Endothelial cell of umbilical vein (primary cell): Measurements from ENCODE around the gene F2RL3. TPM values are rescaled to one million over a fixed set of nuclear protein-coding genes. Genes with fewer than 3 reads are reported as not detected.

Source experiments
- BruUV-seq: library from RNA; stranded (reverse); fragments of 400-500 nt; replicated peaks from 2 replicates; lab custom pipeline; 2021; lab: Mats Ljungman, UMichigan
- CTCF ChIA-PET: fragments of 300-600, 350-600 bp; sonication (Branson Sonifier 250); formaldehyde crosslinking; loops from one replicate; lab custom pipeline; 2021; ENCODE audit warnings: antibody characterized with exemption, inconsistent platforms; lab: Charles Lee
- POLR2A ChIA-PET: fragments of 300-600, 350-600 bp; sonication (Branson Sonifier 250); formaldehyde crosslinking; loops from one replicate; lab custom pipeline; 2021; ENCODE audit warnings: antibody characterized with exemption, inconsistent platforms; lab: Charles Lee
- DNase-seq: peaks from one replicate; pipeline ENCODE4 v3.0.0-alpha.2; 2011; ENCODE audit warnings: low read depth, low spot score
- FAIRE-seq: peaks from 2 replicates; lab custom pipeline; 2011; peaks lifted over from hg19 to GRCh38; lab: Jason Lieb, UNC
- H2AFZ ChIP-seq: 2 replicates; pipeline ENCODE4 v1.6.0; 2012; ENCODE audit warnings: low read depth, low read length, control low read depth, inconsistent platforms
- H3K27ac ChIP-seq: 2 replicates; pipeline ENCODE4 v1.5.1; 2011; ENCODE audit warnings: low read depth, mild to moderate bottlenecking, control low read depth, low read length, moderate library complexity; ENCODE audit not compliant: insufficient read depth
- H3K27me3 ChIP-seq, 2 experiments: 2 replicates each; pipeline versions ENCODE4 v1.6.0 to v1.6.1; 2011; ENCODE audit warnings: low read length in 2 of 2, mixed read lengths in 1 of 2; ENCODE audit not compliant: control insufficient read depth in 2 of 2, insufficient read depth in 2 of 2
- H3K36me3 ChIP-seq, 2 experiments: 2 replicates in 1 of 2; 3 replicates in 1 of 2; pipeline ENCODE4 v1.5.1; 2011; ENCODE audit warnings: low read length in 2 of 2, mild to moderate bottlenecking in 1 of 2, moderate library complexity in 1 of 2; ENCODE audit not compliant: control insufficient read depth in 2 of 2, insufficient read depth in 2 of 2; ENCODE audit errors: extremely low read depth in 1 of 2
- H3K4me1 ChIP-seq: 3 replicates; pipeline ENCODE4 v1.5.1; 2011; ENCODE audit warnings: mild to moderate bottlenecking, low read length; ENCODE audit not compliant: control insufficient read depth, insufficient read depth; ENCODE audit errors: extremely low read depth
- H3K4me2 ChIP-seq: 2 replicates; pipeline ENCODE4 v1.6.1; 2011; ENCODE audit warnings: low read length, control low read depth, mixed read lengths; ENCODE audit not compliant: insufficient read depth
- H3K4me3 ChIP-seq, 3 experiments: fragments of 200-600 bp in 1 of 3; sonication (generic), shearing (Covaris generic) in 1 of 3; replicated peaks in 1 of 3; 2 replicates each; pipeline ENCODE4 v1.5.1; 2011 to 2016; ENCODE audit warnings: control low read depth in 3 of 3, low read length in 3 of 3, mild to moderate bottlenecking in 2 of 3, inconsistent platforms in 1 of 3, low read depth in 1 of 3, moderate library complexity in 1 of 3; ENCODE audit not compliant: insufficient read depth in 1 of 3
- H3K79me2 ChIP-seq: 2 replicates; pipeline ENCODE4 v1.6.0; 2012; ENCODE audit warnings: low read length, inconsistent platforms; ENCODE audit not compliant: control insufficient read depth, insufficient read depth
- H3K9ac ChIP-seq: replicated peaks from 2 replicates; pipeline ENCODE3; 2011; ENCODE audit warnings: low read length, control low read depth; ENCODE audit not compliant: insufficient read depth; ENCODE audit errors: extremely low read depth
- H3K9me1 ChIP-seq: replicated peaks from 3 replicates; pipeline ENCODE4 v1.6.0; 2011; ENCODE audit warnings: mild to moderate bottlenecking, low read length; ENCODE audit not compliant: control insufficient read depth, insufficient read depth; ENCODE audit errors: extremely low read depth
- H3K9me3 ChIP-seq: replicated peaks from 2 replicates; pipeline ENCODE4 v1.5.1; 2012; ENCODE audit warnings: low read length, inconsistent platforms; ENCODE audit not compliant: control insufficient read depth, insufficient read depth
- H4K20me1 ChIP-seq: replicated peaks from 2 replicates; pipeline ENCODE3; 2011; ENCODE audit warnings: mild to moderate bottlenecking, low read length; ENCODE audit not compliant: control insufficient read depth, insufficient read depth; ENCODE audit errors: extremely low read depth
- CTCF ChIP-seq, 2 donors: IDR thresholded peaks; 1 replicate in 1 of 2; 2 replicates in 1 of 2; pipeline ENCODE4 v1.5.1; 2011; ENCODE audit warnings: low read length in 2 of 2, mild to moderate bottlenecking in 2 of 2, moderate library complexity in 2 of 2, control low read depth in 1 of 2, inconsistent platforms in 1 of 2, low read depth in 1 of 2; ENCODE audit not compliant: insufficient read depth in 1 of 2; ENCODE audit errors: extremely low read depth in 1 of 2
- GATA2 ChIP-seq: IDR thresholded peaks from 2 replicates; pipeline ENCODE4 v1.7.0; 2011; ENCODE audit warnings: low read depth, mild to moderate bottlenecking, moderate library complexity, mixed read lengths, low read length; ENCODE audit not compliant: insufficient read length, insufficient read depth
- JUN ChIP-seq: IDR thresholded peaks from 2 replicates; pipeline ENCODE4 v1.6.1; 2011; ENCODE audit warnings: borderline replicate concordance, low read depth; ENCODE audit not compliant: insufficient read length, insufficient read depth
- dilution Hi-C: fragments of 300-500 bp; cut with MboI; formaldehyde crosslinking; loops from one replicate; pipeline ENCODE4 v1.15.0; 2019; ENCODE audit warnings: low sequenced_read_pairs; ENCODE audit not compliant: extremely low pct_ligation_motif_present
- intact Hi-C: fragments of 100-400 bp; cut with micrococcal nuclease; formaldehyde crosslinking; loops from one replicate; pipeline ENCODE4 v1.10.0; 2022
- polyA plus RNA-seq, 4 experiments: library from polyadenylated mRNA; depleted of rRNA in 3 of 4; stranded (reverse) in 3 of 4; unstranded in 1 of 4; fragments of >200 nt; gene quantifications; 2 replicates each; pipeline versions ENCODE4 v1.2.1 to v1.2.3, GENCODE V29; 2011 to 2012; ENCODE audit warnings: missing spikeins in 1 of 4
- total RNA-seq: library from RNA; stranded (reverse); gene quantifications from 2 replicates; pipeline ENCODE4 v1.2.3, GENCODE V29; 2021

The F2RL3 gene
- total and polyA plus RNA-seq, 2 donors (not counting 3 experiments of a cell fraction or from before 2014, with no cell fraction given), result 1.2 to 1.7 TPM

- DNase-seq, result no peak
Measured at GRCh38 chr19:16889883-16890460, 1.2 kb downstream of the F2RL3 start.

More at GRCh38 chr19:16889883-16890460, 1.2 kb downstream of the F2RL3 start:
- ChIA-PET POLR2A (no interaction called here), CTCF (no interaction called here)
- Histone ChIP-seq H3K9me3 (no peaks in the 10 kb centered on the region), H3K9ac (no peak overlapping the region), H3K4me2 (no peak overlapping the region), H3K79me2 (no peaks in the 10 kb centered on the region), H3K36me3 (no peaks in the 10 kb centered on the region), H3K4me1 (peaks cover 14% of the 10 kb centered on the region), H3K9me1 (no peaks in the 10 kb centered on the region), H3K27ac (no peak overlapping the region), H3K4me3 (no peak overlapping the region), H4K20me1 (no peaks in the 10 kb centered on the region), H2AFZ (no peak overlapping the region), H3K27me3 (no peaks in the 10 kb centered on the region)
- no peak for FAIRE-seq
- TF ChIP-seq GATA2 (no peak), JUN (no peak), CTCF (IDR thresholded peaks at IDR 0.05; ENCODE audit: extremely low read depth in 1 of 2, insufficient read depth in 1 of 2, low read depth in 1 of 2, low read length in 2 of 2) (no peak)
- BruUV-seq, result no TSS peak
- intact Hi-C loops, result loop anchor here (5.0 kb wide), 1 partner anchor 38 kb away; no protein-coding TSS in a partner anchor
- dilution Hi-C loops, result no loop called here
